GM12892 (cell line): ENCODE data around the gene NCAPD2.

ENCODE experiments used
- POLR2A ChIP-seq: IDR thresholded peaks from 2 replicates; pipeline ENCODE4 v1.6.1; 2011; ENCODE audit warnings: low read depth, low read length, control low read depth
- POLR2AphosphoS5 ChIP-seq: IDR thresholded peaks from 2 replicates; pipeline ENCODE4 v1.6.1; 2011; ENCODE audit warnings: low read depth, low read length, control low read depth
- TAF1 ChIP-seq: IDR thresholded peaks from 2 replicates; pipeline ENCODE4 v1.6.1; 2011; ENCODE audit warnings: low read depth, mild to moderate bottlenecking, control low read depth, low read length, borderline replicate concordance

DNA sequence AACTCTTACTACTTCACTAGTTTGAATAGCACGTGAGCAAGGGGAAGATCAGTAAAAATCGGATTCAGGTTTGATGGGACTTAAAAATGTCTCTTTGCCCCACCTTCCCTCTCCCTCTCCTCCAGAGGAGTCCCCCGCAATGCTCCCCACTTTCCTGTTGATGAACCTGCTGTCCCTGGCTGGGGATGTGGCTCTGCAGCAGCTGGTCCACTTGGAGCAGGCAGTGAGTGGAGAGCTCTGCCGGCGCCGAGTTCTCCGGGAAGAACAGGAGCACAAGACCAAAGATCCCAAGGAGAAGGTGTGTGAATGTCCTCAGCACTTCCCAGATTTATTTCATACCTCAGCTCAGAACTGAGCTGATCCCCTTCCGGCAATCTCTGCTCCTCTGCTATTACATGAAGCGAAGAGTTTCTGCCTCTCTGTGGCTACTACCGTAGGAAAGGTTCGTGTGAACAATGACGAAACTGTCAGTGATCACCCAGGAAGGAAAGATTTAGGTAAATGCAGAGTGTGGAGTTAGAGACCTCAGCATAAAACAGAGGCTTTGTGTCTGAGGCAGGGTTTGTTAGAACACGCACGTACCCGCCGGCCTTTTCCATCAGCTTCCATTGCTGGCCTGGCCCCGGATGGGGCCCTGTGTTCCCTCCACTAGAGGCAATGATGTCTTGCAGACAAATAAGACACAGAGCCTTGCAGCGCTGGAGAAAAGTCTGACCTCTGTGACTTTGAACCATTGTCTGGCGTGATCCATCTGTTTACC, 33.0 kb downstream of the NCAPD2 start:
- no peak for TF ChIP-seq TAF1
- no peak for TF ChIP-seq POLR2AphosphoS5
- no peak for TF ChIP-seq POLR2A
